ENCODE measurements around the gene ZBTB20. TPM values are rescaled to one million over a fixed set of nuclear protein-coding genes. Genes with fewer than 3 reads are reported as not detected.

The ZBTB20 gene
- total and polyA plus RNA-seq, 2 donors (not counting 1 experiment from before 2014, with no cell fraction given): 4.0 to 123 TPM

GRCh38 chr3:115038817-115039216, 108.3 kb downstream of the ZBTB20 start:
- peaks cover 3% of the 10 kb centered on the region for H3K79me2 ChIP-seq (ENCODE audit: control insufficient read depth, insufficient read depth, low read length)
- ChIA-PET CTCF (interaction anchor here (1.7 to 3.8 kb wide), 2 partner anchors 12 to 655 kb away, joined by 5 to 14 read pairs; no protein-coding TSS in a partner anchor), POLR2A (no interaction called here)
- no peak overlapping the region for H2AFZ ChIP-seq (ENCODE audit: insufficient read depth, low read depth, low read length, poor library complexity, severe bottlenecking)
- H3K4me2 ChIP-seq (replicated peaks; ENCODE audit: low read depth, low read length, poor library complexity, severe bottlenecking): no peak overlapping the region
- H3K9me3 ChIP-seq (ENCODE audit: control extremely low read depth in 1 of 3, control insufficient read depth in 2 of 3, insufficient read depth in 1 of 3, low read length in 2 of 3): peaks cover 0 to 4% (median 0%) of the 10 kb centered on the region in 3 donors
- no peak for TF ChIP-seq EZH2 (IDR thresholded peaks at IDR 0.05; ENCODE audit: borderline replicate concordance, insufficient read depth, low read depth, low read length, poor library complexity, severe bottlenecking)
- TF ChIP-seq, protein P1, sequence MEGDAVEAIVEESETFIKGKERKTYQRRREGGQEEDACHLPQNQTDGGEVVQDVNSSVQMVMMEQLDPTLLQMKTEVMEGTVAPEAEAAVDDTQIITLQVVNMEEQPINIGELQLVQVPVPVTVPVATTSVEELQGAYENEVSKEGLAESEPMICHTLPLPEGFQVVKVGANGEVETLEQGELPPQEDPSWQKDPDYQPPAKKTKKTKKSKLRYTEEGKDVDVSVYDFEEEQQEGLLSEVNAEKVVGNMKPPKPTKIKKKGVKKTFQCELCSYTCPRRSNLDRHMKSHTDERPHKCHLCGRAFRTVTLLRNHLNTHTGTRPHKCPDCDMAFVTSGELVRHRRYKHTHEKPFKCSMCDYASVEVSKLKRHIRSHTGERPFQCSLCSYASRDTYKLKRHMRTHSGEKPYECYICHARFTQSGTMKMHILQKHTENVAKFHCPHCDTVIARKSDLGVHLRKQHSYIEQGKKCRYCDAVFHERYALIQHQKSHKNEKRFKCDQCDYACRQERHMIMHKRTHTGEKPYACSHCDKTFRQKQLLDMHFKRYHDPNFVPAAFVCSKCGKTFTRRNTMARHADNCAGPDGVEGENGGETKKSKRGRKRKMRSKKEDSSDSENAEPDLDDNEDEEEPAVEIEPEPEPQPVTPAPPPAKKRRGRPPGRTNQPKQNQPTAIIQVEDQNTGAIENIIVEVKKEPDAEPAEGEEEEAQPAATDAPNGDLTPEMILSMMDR (IDR thresholded peaks at IDR 0.05): no peak
- no peaks in the 10 kb centered on the region for H3K9me3 Mint-ChIP-seq (ENCODE audit: insufficient read depth)
- WGBS (ENCODE audit: insufficient coverage): no CpG with 5 or more reads among the region's 1 CpG
- intact Hi-C loops (cut with micrococcal nuclease): no loop called here
- H3K4me1 Mint-ChIP-seq: no peaks in the 10 kb centered on the region
- no peaks in the 10 kb centered on the region for H3K4me1 ChIP-seq (ENCODE audit: control insufficient read depth in 2 of 2, insufficient read depth in 2 of 2, low read length in 2 of 2)
- no peaks in the 10 kb centered on the region for H3K36me3 ChIP-seq (replicated peaks in 1 of 2; ENCODE audit: control extremely low read depth in 1 of 2, control insufficient read depth in 1 of 2, extremely low read depth in 1 of 2, insufficient read depth in 2 of 2, low read length in 1 of 2)
- H3K27me3 Mint-ChIP-seq: no peaks in the 10 kb centered on the region
- no peak overlapping the region for H3K9ac ChIP-seq (ENCODE audit: low read length)
- no peaks in the 10 kb centered on the region for H3K27me3 ChIP-seq (replicated peaks in 1 of 4; ENCODE audit: control extremely low read depth in 1 of 4, control insufficient read depth in 3 of 4, insufficient read depth in 4 of 4, low read length in 3 of 4)
- peaks cover 5% of the 10 kb centered on the region for H4K20me1 ChIP-seq (ENCODE audit: control insufficient read depth, insufficient read depth, low read length, poor library complexity, severe bottlenecking)
- DNase-seq: no peak
- no peak overlapping the region for H3K4me3 Mint-ChIP-seq
- no peak overlapping the region for H3K27ac Mint-ChIP-seq
- no peak overlapping the region for H3K27ac ChIP-seq (ENCODE audit: low read length in 2 of 2)
- no peak overlapping the region for H3K4me3 ChIP-seq (ENCODE audit: control extremely low read depth in 1 of 5, extremely low read depth in 1 of 5, insufficient read depth in 1 of 5, low read depth in 2 of 5, low read length in 4 of 5)
- no peak for ATAC-seq (ENCODE audit: low read depth)

DNA sequence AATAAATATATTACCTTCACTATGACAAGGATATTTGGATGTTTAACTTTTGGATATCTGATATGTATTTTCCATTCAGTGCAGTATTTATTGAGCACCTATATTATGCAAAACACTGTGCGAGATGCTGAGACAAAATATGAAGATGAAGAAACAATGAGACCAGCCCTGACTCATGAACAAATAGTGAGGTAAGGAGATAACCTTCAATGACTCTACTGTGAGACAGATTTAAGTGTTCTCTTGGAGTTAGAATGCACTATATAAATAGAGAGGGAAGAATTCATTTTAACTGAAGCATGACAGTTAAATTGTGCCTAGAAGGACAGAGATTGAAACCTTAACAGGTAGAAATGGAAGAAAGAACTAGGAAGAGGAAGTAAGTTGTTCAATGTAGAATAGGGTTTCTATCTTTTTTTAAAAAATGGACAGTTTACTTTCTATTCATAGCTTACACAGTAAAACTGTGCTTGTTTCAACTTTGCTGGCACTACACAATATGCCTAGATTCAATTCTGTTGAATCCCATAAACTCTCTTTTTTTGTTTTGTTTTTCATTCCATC, 124.2 kb downstream of the ZBTB20 start:
- Mint-ChIP-seq H3K27ac (no peak overlapping the region), H3K4me3 (no peak overlapping the region)
- peak; percentile 6 for DNase-seq

More for the DNA sequence above, 124.2 kb downstream of the ZBTB20 start:
- Histone ChIP-seq H3K27ac (ENCODE audit: low read length in 2 of 2) (no peak overlapping the region), H4K20me1 (ENCODE audit: control insufficient read depth, insufficient read depth, low read length, poor library complexity, severe bottlenecking) (peaks cover 8% of the 10 kb centered on the region), H2AFZ (ENCODE audit: insufficient read depth, low read depth, low read length, poor library complexity, severe bottlenecking) (no peak overlapping the region), H3K79me2 (ENCODE audit: control insufficient read depth, insufficient read depth, low read length) (no peaks in the 10 kb centered on the region), H3K36me3 (replicated peaks in 1 of 2; ENCODE audit: control extremely low read depth in 1 of 2, control insufficient read depth in 1 of 2, extremely low read depth in 1 of 2, insufficient read depth in 2 of 2, low read length in 1 of 2) (no peaks in the 10 kb centered on the region), H3K9ac (ENCODE audit: low read length) (no peak overlapping the region), H3K4me1 (ENCODE audit: control insufficient read depth in 2 of 2, insufficient read depth in 2 of 2, low read length in 2 of 2) (peaks cover 3 to 11% of the 10 kb centered on the region in 2 donors), H3K27me3 (replicated peaks in 1 of 4; ENCODE audit: control extremely low read depth in 1 of 4, control insufficient read depth in 3 of 4, insufficient read depth in 4 of 4, low read length in 3 of 4) (no peaks in the 10 kb centered on the region), H3K4me3 (ENCODE audit: control extremely low read depth in 1 of 5, extremely low read depth in 1 of 5, insufficient read depth in 1 of 5, low read depth in 2 of 5, low read length in 4 of 5) (no peak overlapping the region), H3K4me2 (replicated peaks; ENCODE audit: low read depth, low read length, poor library complexity, severe bottlenecking) (no peak overlapping the region), H3K9me3 (ENCODE audit: control extremely low read depth in 1 of 3, control insufficient read depth in 2 of 3, insufficient read depth in 1 of 3, low read length in 2 of 3) (no peaks in the 10 kb centered on the region)
- TF ChIP-seq, protein P1 (IDR thresholded peaks at IDR 0.05): no peak
- no peak for TF ChIP-seq EZH2 (IDR thresholded peaks at IDR 0.05; ENCODE audit: borderline replicate concordance, insufficient read depth, low read depth, low read length, poor library complexity, severe bottlenecking)
- CTCF ChIA-PET: no interaction called here
- POLR2A ChIA-PET: no interaction called here
- ATAC-seq (ENCODE audit: low read depth): no peak
- no peaks in the 10 kb centered on the region for H3K27me3 Mint-ChIP-seq
- peaks cover 23% of the 10 kb centered on the region for H3K4me1 Mint-ChIP-seq
- intact Hi-C loops (cut with micrococcal nuclease): no loop called here
- no peaks in the 10 kb centered on the region for H3K9me3 Mint-ChIP-seq (ENCODE audit: insufficient read depth)
- WGBS (ENCODE audit: insufficient coverage): no CpG with 5 or more reads among the region's 1 CpG

Data from B cell (primary cell).